Heart right ventricle (tissue), 16 donors: ENCODE results near the gene TMEM267. TPM values are rescaled to one million over a fixed set of nuclear protein-coding genes. Genes with fewer than 3 reads are reported as not detected.
"Not testable (repeated sequence)": the region's sequence is repeated elsewhere in the genome, so short reads cannot be mapped to it uniquely, and the experiment has no call there.

ENCODE experiments used
- ATAC-seq, 8 donors: fragments of 200-7000 bp; cut with Tn5 transposase; one replicate each; pipeline ENCODE4 v1.9.1; 2020; ENCODE audit warnings: mild to moderate bottlenecking in 8 of 8, moderate library complexity in 8 of 8, moderate number of reproducible peaks in 1 of 8
- DNase-seq, 2 donors: peaks; one replicate each; pipeline ENCODE4 v3.0.0-alpha.2; 2020
- H3K27ac ChIP-seq, 10 donors: fragments of 200-600 bp; sonication (generic) in 2 of 10; one replicate each; pipeline versions ENCODE4 v1.5.0 to v1.8.0; 2020 to 2022; ENCODE audit warnings: mild to moderate bottlenecking in 3 of 10
- H3K27me3 ChIP-seq, 7 donors: fragments of 200-600 bp; one replicate each; pipeline ENCODE4 v1.8.0; 2021 to 2022; ENCODE audit warnings: mild to moderate bottlenecking in 2 of 7
- H3K36me3 ChIP-seq, 9 donors: fragments of 200-600 bp; sonication (generic) in 1 of 9; one replicate each; pipeline versions ENCODE4 v1.5.0 to v1.8.0; 2020 to 2022; ENCODE audit warnings: mild to moderate bottlenecking in 2 of 9
- H3K4me1 ChIP-seq, 9 donors: fragments of 200-600 bp; sonication (generic) in 1 of 9; one replicate each; pipeline versions ENCODE4 v1.5.0 to v1.8.0; 2020 to 2022; ENCODE audit warnings: mild to moderate bottlenecking in 4 of 9
- H3K4me3 ChIP-seq, 10 donors: fragments of 200-600 bp; sonication (generic) in 2 of 10; one replicate each; pipeline versions ENCODE4 v1.5.0 to v1.8.0; 2020 to 2022; ENCODE audit warnings: mild to moderate bottlenecking in 7 of 10, moderate library complexity in 2 of 10
- H3K9me3 ChIP-seq, 11 donors: fragments of 200-600 bp in 10 of 11; sonication (generic) in 2 of 11; one replicate each; pipeline versions ENCODE4 v1.5.0 to v1.8.0; 2013 to 2022; ENCODE audit warnings: mild to moderate bottlenecking in 2 of 11, control low read depth in 1 of 11, moderate library complexity in 1 of 11
- WGBS, 2 donors: extraction: QIAGEN DNeasy Blood & Tissue Kit; methylation state at CpG; one replicate each; pipeline ENCODE4 v1.1.7; 2013; ENCODE audit warnings: inconsistent platforms in 1 of 2; 5-methylcytosine and 5-hydroxymethylcytosine counted together
- intact Hi-C, 10 donors: fragments of 100-400 bp; cut with DNase I; formaldehyde crosslinking; loops; one replicate each; pipeline versions ENCODE4 v1.11.1 to v1.14.2; 2022
- polyA plus RNA-seq, 2 donors: library from polyadenylated mRNA; stranded (reverse); fragments of 200-250 nt; gene quantifications; one replicate each; pipeline ENCODE4 v1.2.3, GENCODE V29; 2013
- total RNA-seq, 10 donors: library from RNA; stranded (reverse); fragmentation: NEBNext Ultra II Directional in 3 of 10; extraction: Animal tissue kit (Norgen Biotek cat#: 25700) in 3 of 10; gene quantifications; one replicate each; pipeline versions ENCODE4 v1.2.1 to v1.2.4, GENCODE V29; 2021 to 2023
- TF ChIP-seq, protein P1 (sequence below), 9 donors: fragments of 200-600 bp; sonication (generic) in 2 of 9; IDR thresholded peaks; one replicate each; pipeline versions ENCODE4 v1.5.0 to v1.8.0; 2021 to 2022; ENCODE audit warnings: antibody characterized with exemption in 9 of 9, mild to moderate bottlenecking in 5 of 9, moderate library complexity in 1 of 9
- donor health status: Arrhythmogenic right ventricular cardiomyopathy.
- donor health status: ischemic (EF 13 %, LVEDD 7.1; RV severe dilation, severe dysfunction).
- donor health status: healthy with polysubstance abuse.
- donor health status: DM: no; HTN: yes; CAD: no.
- donor health status: DM: no; HTN: no; CAD: no.
- donor health status: ischemic (EF 25% LVEDD 6.9; RV normal size, moderate dysfunction).
- donor health status: ischemic (EF 25% LVEDD 5.7; RV mildly dilated, moderate dysfunction).
- donor health status: healthy.
- donor health status: DM: yes; HTN: yes; CAD: no.
- donor health status: Ischemic cardiomyopathy.
- donor health status: ischemic (EF 35%, LVEDD 5.7; RV mildly dilated, moderate dysfunction).
- donor health status: nonischemic (EF 11% LVEDD 7.7; RV severe dilation, severe dysfunction).
- donor health status: DM: yes; HTN: yes; CAD: no.
- donor health status: PGD.
- donor health status: ischemic (EF 29% LVEDD 5.4; RV normal size, mild dysfunction).
- donor health status: nonischemic (EF 23%, LVEDD 6.1; RV moderate dilation, normal function).

TMEM267 gene
- total and polyA plus RNA-seq, 12 donors, result 4.2 to 10.3 (median 5.6) TPM

DNA sequence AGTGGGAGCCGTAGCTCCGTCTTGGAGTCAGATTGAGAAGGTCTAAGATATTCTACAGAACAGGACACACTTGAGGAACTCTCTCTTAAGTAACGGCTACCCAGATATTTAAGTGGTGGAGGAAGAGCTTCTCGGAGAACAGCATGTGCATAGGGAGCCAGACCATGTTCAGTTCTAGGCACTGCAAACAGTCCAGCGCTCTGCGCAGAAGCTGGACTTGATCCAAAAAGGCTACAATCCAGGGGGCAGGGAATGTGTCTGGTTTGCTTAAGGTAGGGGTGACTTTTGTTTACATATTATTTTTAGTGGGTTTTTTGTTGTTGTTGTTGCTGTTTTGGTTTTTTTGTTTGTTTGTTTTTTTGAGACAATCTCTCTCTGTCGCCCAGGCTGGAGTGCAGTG lies 54.6 kb downstream of the TMEM267 start:
- Histone ChIP-seq H3K36me3 (no peaks in the 10 kb centered on the region), H3K9me3 (no peaks in the 10 kb centered on the region), H3K4me1 (peaks cover 0 to 13% (median 9%) of the 10 kb centered on the region in 9 donors), H3K4me3 (no peak overlapping the region), H3K27ac (no peak overlapping the region), H3K27me3 (no peaks in the 10 kb centered on the region)
- no peak for ATAC-seq
- TF ChIP-seq, protein P1, sequence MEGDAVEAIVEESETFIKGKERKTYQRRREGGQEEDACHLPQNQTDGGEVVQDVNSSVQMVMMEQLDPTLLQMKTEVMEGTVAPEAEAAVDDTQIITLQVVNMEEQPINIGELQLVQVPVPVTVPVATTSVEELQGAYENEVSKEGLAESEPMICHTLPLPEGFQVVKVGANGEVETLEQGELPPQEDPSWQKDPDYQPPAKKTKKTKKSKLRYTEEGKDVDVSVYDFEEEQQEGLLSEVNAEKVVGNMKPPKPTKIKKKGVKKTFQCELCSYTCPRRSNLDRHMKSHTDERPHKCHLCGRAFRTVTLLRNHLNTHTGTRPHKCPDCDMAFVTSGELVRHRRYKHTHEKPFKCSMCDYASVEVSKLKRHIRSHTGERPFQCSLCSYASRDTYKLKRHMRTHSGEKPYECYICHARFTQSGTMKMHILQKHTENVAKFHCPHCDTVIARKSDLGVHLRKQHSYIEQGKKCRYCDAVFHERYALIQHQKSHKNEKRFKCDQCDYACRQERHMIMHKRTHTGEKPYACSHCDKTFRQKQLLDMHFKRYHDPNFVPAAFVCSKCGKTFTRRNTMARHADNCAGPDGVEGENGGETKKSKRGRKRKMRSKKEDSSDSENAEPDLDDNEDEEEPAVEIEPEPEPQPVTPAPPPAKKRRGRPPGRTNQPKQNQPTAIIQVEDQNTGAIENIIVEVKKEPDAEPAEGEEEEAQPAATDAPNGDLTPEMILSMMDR (IDR thresholded peaks at IDR 0.05), result no peak
- WGBS, 2 donors, result 72 to 82% methylated on average over 7 of the region's 7 CpGs
- DNase-seq, result no peak
- intact Hi-C loops, result no loop called here

DNA sequence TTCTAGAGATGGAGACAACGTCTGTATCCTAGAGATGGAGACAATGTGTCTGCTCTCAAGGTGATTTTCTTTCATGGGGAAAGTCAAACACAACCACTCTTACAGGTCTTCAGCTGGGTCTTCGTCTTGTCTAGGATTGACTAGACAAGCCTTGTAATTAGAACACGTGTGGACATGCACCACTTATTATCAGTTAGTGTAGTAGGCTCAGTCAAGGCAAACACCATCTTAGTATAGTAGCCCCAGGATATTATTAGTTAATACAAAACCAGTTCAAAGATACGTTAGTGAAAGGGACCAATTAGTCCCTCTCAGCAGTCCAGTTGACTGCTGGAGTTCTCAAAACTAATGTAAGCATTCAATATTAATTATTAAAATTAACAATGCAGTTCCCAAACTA lies 56.4 kb downstream of the TMEM267 start:
- no peak for ATAC-seq
- intact Hi-C loops, result no loop called here
- TF ChIP-seq, protein P1 (IDR thresholded peaks at IDR 0.05), result no peak
- no peak overlapping the region for H3K27ac ChIP-seq
- no peaks in the 10 kb centered on the region for H3K9me3 ChIP-seq
- H3K36me3 ChIP-seq, result no peaks in the 10 kb centered on the region
- peaks cover 0 to 2% (median 0%) of the 10 kb centered on the region in 9 donors for H3K4me1 ChIP-seq
- no peak overlapping the region for H3K4me3 ChIP-seq
- 75 to 81% methylated on average over 4 of the region's 4 CpGs for WGBS, 2 donors
- H3K27me3 ChIP-seq, result no peaks in the 10 kb centered on the region
- no peak for DNase-seq

DNA sequence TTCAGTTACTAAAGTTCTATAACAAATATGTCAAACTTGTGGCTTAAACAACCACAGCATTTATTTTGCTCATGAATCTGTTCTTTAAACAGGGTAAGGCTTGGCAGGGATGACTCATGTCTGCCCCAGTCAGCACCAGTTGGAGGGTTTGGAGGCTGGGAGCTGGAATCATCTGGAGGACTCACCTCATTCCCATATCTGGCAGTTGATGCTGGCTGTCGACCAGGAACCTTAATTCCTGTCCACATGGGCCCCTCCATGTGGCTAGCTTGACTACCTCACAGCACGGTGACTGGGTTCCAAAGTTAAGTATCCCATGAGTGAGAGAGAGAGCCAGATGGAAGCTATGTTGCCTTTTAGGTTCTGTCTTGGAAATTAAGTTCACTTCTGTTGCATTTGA lies 57.7 kb downstream of the TMEM267 start:
- TF ChIP-seq, protein P1 (IDR thresholded peaks at IDR 0.05), result no peak
- H3K27me3 ChIP-seq, result no peaks in the 10 kb centered on the region
- no peak overlapping the region for H3K4me3 ChIP-seq
- H3K9me3 ChIP-seq, result no peaks in the 10 kb centered on the region
- DNase-seq (no peak), ATAC-seq (no peak)
- WGBS, 2 donors, result 67 to 68% methylated on average over 2 of the region's 2 CpGs
- H3K27ac ChIP-seq, result no peak overlapping the region
- intact Hi-C loops, result no loop called here
- no peaks in the 10 kb centered on the region for H3K36me3 ChIP-seq
- H3K4me1 ChIP-seq, result no peaks in the 10 kb centered on the region

DNA sequence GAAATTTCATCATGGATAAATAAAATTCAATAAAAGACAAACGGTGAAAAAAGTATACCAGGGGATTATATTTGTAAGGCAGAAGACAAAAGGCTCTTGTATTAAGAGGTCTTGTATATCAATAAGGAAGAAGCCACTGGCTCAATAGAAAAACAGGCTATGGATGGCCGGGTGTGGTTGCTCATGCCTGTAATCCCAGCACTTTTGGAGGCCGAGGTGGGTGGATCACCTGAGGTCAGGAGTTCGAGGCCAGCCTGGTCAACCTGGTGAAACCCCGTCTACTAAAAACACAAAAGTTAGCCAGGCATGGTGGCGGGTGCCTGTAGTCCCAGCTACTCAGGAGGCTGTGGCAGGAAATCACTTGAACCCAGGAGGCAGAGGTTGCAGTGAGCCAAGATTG lies 60.6 kb downstream of the TMEM267 start:
- H3K9me3 ChIP-seq, DNase-seq, ATAC-seq, H3K27me3 ChIP-seq, H3K36me3 ChIP-seq, H3K4me3 ChIP-seq, H3K27ac ChIP-seq, H3K4me1 ChIP-seq, intact Hi-C loops: not testable (repeated sequence)
- WGBS, 2 donors, result 84 to 85% methylated on average over 6 of the region's 6 CpGs

DNA sequence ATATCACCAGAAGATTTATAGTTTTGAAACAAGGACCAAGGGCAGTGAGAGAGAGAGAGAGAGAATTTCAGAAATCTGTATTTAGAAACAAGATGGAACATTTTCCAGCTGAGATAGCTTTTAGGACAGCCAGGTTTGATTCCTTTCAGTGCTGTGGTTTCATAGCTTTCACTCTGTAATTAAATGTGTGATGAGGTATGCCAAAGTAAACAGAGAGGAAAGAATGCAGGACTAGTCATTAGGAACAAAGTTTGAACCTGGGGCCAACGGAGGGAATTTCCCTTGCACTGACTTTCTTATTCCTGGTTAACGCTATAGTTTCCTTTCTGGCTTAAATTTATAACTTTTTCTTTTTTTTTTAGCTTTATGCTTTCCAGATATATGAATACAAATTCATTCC lies 61.5 kb downstream of the TMEM267 start:
- 42 to 56% methylated on average over 2 of the region's 2 CpGs for WGBS, 2 donors
- no peak overlapping the region for H3K27ac ChIP-seq
- no peak for ATAC-seq

More for the DNA sequence above, 61.5 kb downstream of the TMEM267 start:
- H3K4me3 ChIP-seq, result no peak overlapping the region
- TF ChIP-seq, protein P1 (IDR thresholded peaks at IDR 0.05), result no peak
- H3K27me3 ChIP-seq, result no peaks in the 10 kb centered on the region
- no peak for DNase-seq
- no peaks in the 10 kb centered on the region for H3K36me3 ChIP-seq
- H3K4me1 ChIP-seq, result no peaks in the 10 kb centered on the region
- intact Hi-C loops, result no loop called here
- no peaks in the 10 kb centered on the region for H3K9me3 ChIP-seq
